Body of pancreas (tissue), 4 donors: ENCODE data around the gene RASGRF1. TPM values are rescaled to one million over a fixed set of nuclear protein-coding genes. Genes with fewer than 3 reads are reported as not detected.

Experiments
- ATAC-seq: fragments of 150-250 bp; one replicate; pipeline ENCODE4 v1.9.1; 2016
- DNase-seq, 4 donors: peaks; one replicate each; pipeline ENCODE4 v3.0.0-alpha.2; 2019
- H3K27ac ChIP-seq, 4 donors: fragments of 200-600 bp; sonication (generic); 1 replicate in 3 of 4; 2 replicates in 1 of 4; pipeline versions ENCODE4 v1.5.1 to v1.6.1; 2016 to 2019; ENCODE audit warnings: mild to moderate bottlenecking in 1 of 4, mixed read lengths in 1 of 4, moderate library complexity in 1 of 4
- H3K27me3 ChIP-seq, 2 donors: fragments of 200-600 bp; sonication (generic); one replicate each; pipeline ENCODE4 v1.6.0; 2016; ENCODE audit warnings: mild to moderate bottlenecking in 1 of 2
- H3K36me3 ChIP-seq, 2 donors: fragments of 200-600 bp; sonication (generic); replicated peaks in 1 of 2; 2 replicates each; pipeline ENCODE4 v1.5.1; 2016; ENCODE audit warnings: low read depth in 2 of 2; ENCODE audit not compliant: insufficient read depth in 1 of 2
- H3K4me1 ChIP-seq: fragments of 200-600 bp; sonication (generic); one replicate; pipeline ENCODE4 v1.6.0; 2016
- H3K4me3 ChIP-seq, 2 donors: fragments of 200-600 bp; sonication (generic); 1 replicate in 1 of 2; 2 replicates in 1 of 2; pipeline ENCODE4 v1.5.1; 2016 to 2019
- H3K9me3 ChIP-seq, 3 donors: fragments of 200-600 bp; sonication (generic); 1 replicate in 2 of 3; 2 replicates in 1 of 3; pipeline ENCODE4 v1.5.1; 2016
- CTCF ChIP-seq, 7 experiments: fragments of 450-650 bp in 4 of 7; fragments of 200-600 bp in 3 of 7; sonication (generic) in 3 of 7; IDR thresholded peaks; one replicate each; pipeline ENCODE4 v1.5.1; 2016 to 2019; ENCODE audit warnings: antibody characterized with exemption in 7 of 7
- POLR2A ChIP-seq, 3 donors: fragments of 450-650 bp; IDR thresholded peaks; one replicate each; pipeline ENCODE4 v1.6.1; 2016; ENCODE audit warnings: antibody characterized with exemption in 3 of 3, mild to moderate bottlenecking in 2 of 3
- WGBS, 2 donors: methylation state at CpG; one replicate each; pipeline ENCODE4 v1.1.5; 2017; 5-methylcytosine and 5-hydroxymethylcytosine counted together
- intact Hi-C: fragments of 100-400 bp; cut with DNase I; formaldehyde crosslinking; loops from one replicate; pipeline ENCODE4 v1.15.1; 2023
- total RNA-seq, 2 donors: library from RNA; depleted of rRNA; stranded (reverse); fragments of >200 nt; gene quantifications; one replicate each; pipeline ENCODE4 v1.1.0, GENCODE V29; 2016

The RASGRF1 gene
- total RNA-seq, 2 donors from 2014 or later, result 1.0 to 3.6 TPM

DNA sequence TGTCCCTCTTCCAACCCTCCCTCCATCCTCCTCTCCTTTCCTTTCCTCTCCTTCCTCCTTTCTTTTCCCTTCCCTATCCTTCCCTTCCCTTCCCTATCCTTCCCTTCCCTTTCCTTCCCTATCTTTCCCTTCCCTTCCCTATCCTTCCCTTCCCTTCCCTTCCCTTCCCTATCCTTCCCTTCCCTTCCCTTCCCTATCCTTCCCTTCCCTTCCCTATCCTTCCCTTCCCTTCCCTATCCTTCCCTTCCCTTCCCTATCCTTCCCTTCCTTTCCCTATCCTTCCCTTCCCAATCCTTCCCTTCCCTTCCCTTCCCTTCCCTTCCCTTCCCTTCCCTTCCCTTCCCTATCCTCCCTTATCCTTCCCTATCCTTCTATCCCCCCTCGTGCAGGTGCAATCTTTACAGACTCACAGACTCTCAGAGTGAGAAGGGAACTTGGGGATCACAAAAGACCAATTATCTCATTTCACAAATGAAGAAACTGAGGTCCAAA lies 31.5 kb downstream of the RASGRF1 start:
- 10 to 13% methylated on average over 1 of the region's 1 CpG for WGBS, 2 donors
- H3K9me3 ChIP-seq, result no peaks in the 10 kb centered on the region
- DNase-seq (no peak), ATAC-seq (no peak)
- TF ChIP-seq POLR2A (IDR thresholded peaks at IDR 0.05) (no peak), CTCF (IDR thresholded peaks at IDR 0.05) (no peak)
- H3K27ac ChIP-seq, result no peak overlapping the region
- no peaks in the 10 kb centered on the region for H3K4me1 ChIP-seq
- H3K4me3 ChIP-seq, result no peak overlapping the region
- H3K36me3 ChIP-seq, result no peaks in the 10 kb centered on the region
- intact Hi-C loops, result no loop called here
- no peaks in the 10 kb centered on the region for H3K27me3 ChIP-seq

DNA sequence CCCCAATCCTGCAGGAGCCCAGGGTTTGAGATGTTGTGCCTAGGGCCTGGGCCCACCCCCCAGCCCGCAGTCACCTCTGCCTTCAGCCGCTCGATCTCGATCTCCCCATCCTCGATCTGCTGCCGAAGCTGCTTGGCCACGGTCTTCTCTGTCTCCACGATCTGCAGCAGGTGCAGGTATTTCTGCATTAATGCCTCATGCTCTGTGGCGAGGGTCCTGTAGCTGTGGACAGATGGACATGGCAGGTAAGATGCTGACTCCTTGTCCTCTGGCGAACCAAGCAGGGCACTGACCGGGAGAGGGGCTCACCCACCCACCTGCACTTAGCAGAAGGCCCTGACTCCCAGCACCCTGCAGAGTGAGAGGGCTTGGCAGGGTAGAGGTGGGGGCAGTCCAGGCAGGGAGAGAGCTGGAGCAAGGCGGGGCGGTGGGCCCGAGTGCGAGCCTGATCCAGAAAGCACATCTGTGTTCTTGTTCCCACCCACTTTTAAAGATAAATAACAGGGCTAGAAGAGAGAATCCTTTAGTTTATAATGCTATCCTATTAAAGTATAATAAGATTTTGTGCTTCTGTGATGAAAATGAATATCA lies 32.2 kb downstream of the RASGRF1 start:
- intact Hi-C loops, result no loop called here
- Histone ChIP-seq H3K9me3 (no peaks in the 10 kb centered on the region), H3K4me1 (no peaks in the 10 kb centered on the region), H3K27ac (no peak overlapping the region), H3K4me3 (no peak overlapping the region), H3K36me3 (no peaks in the 10 kb centered on the region), H3K27me3 (no peaks in the 10 kb centered on the region)
- 67 to 79% methylated on average over 12 to 15 of the region's 15 CpGs for WGBS, 2 donors
- TF ChIP-seq POLR2A (IDR thresholded peaks at IDR 0.05), result no peak
- TF ChIP-seq CTCF (IDR thresholded peaks at IDR 0.05), result no peak
- no peak for DNase-seq
- ATAC-seq, result no peak

DNA sequence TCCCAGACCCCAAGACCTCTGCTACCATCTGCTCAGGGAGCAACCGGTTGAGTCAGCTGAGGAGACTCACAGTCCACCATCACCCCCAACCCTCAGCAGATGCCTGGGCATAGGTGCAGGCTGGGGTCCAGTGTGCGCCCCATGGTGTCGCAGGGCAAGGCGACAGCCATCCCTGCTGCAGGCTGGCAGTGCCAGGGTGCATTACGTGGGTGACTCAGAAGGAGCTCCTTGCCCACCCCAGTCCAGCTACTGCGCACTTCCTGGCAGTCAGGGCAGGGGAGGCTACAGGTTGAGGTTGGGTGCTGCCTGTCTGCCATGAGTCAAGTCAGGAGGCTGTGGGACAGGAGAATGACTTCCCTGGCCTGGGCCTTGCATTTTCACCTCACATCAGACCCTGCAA lies 33.5 kb downstream of the RASGRF1 start:
- no peaks in the 10 kb centered on the region for H3K9me3 ChIP-seq
- H3K4me3 ChIP-seq, result no peak overlapping the region
- ATAC-seq, result no peak
- no peaks in the 10 kb centered on the region for H3K36me3 ChIP-seq
- no peak for DNase-seq
- TF ChIP-seq CTCF (IDR thresholded peaks at IDR 0.05) (no peak), POLR2A (IDR thresholded peaks at IDR 0.05) (no peak)
- 83 to 100% methylated on average over 1 to 6 of the region's 6 CpGs for WGBS, 2 donors
- H3K27ac ChIP-seq, result no peak overlapping the region
- no peaks in the 10 kb centered on the region for H3K27me3 ChIP-seq
- intact Hi-C loops, result no loop called here
- no peaks in the 10 kb centered on the region for H3K4me1 ChIP-seq

DNA sequence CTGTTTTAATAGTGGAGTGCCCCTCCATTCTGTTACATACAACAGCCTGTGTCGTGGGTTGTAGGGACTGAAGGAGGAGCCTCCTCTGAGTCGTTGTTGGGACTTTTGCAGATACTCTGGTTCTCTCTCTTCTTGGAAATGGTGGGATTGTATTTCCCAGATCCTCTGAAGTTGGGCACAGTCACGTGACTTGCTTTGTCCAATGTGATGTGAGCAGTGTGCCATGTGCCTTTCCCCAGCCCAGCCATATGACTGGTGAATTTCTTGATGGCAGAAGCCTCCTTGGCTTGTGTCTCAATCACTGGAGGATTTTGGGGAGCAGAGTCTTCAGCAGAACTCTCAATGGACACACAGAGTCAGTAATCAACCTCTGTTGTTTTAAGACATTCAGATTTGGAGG lies 36.2 kb downstream of the RASGRF1 start:
- ATAC-seq (no peak), DNase-seq (no peak)
- 66 to 76% methylated on average over 3 of the region's 3 CpGs for WGBS, 2 donors
- H3K4me3 ChIP-seq, result no peak overlapping the region
- no peaks in the 10 kb centered on the region for H3K9me3 ChIP-seq
- no peaks in the 10 kb centered on the region for H3K36me3 ChIP-seq
- TF ChIP-seq CTCF (IDR thresholded peaks at IDR 0.05), result no peak
- no peak for TF ChIP-seq POLR2A (IDR thresholded peaks at IDR 0.05)
- no peaks in the 10 kb centered on the region for H3K4me1 ChIP-seq
- H3K27ac ChIP-seq, result no peak overlapping the region
- intact Hi-C loops, result no loop called here
- no peaks in the 10 kb centered on the region for H3K27me3 ChIP-seq

DNA sequence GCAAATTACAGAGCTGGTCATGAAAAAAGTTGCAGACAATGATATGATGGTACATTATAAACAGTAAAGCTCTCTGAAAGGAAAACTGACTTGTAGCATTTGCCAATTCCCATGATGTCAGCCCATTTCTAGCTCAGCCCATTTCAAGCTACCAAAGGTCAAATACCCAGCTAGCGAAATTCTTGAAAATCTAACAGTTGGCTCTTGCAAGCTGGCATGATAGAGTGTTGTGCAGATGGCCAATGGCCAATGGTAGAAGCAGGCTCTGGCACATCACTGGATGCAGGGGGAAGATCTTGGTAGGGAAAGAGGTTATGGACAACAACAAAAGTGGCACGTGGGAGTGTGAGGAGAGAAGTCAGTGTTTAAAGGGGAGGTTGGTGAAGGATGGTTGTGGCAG lies 36.7 kb downstream of the RASGRF1 start:
- Histone ChIP-seq H3K27ac (no peak overlapping the region), H3K4me3 (no peak overlapping the region), H3K27me3 (no peaks in the 10 kb centered on the region), H3K4me1 (no peaks in the 10 kb centered on the region), H3K36me3 (no peaks in the 10 kb centered on the region), H3K9me3 (no peaks in the 10 kb centered on the region)
- TF ChIP-seq POLR2A (IDR thresholded peaks at IDR 0.05) (no peak), CTCF (IDR thresholded peaks at IDR 0.05) (no peak)
- DNase-seq (no peak), ATAC-seq (no peak)
- 54 to 73% methylated on average over 2 of the region's 2 CpGs for WGBS, 2 donors
- intact Hi-C loops, result no loop called here
